GM19240 (cell line): ENCODE measurements around the gene TP53I11.

ENCODE experiments used
- DNase-seq: peaks from one replicate; pipeline ENCODE4 v3.0.0; 2011; ENCODE audit warnings: low spot score; ENCODE audit not compliant: insufficient read length

The TP53I11 gene, protein sequence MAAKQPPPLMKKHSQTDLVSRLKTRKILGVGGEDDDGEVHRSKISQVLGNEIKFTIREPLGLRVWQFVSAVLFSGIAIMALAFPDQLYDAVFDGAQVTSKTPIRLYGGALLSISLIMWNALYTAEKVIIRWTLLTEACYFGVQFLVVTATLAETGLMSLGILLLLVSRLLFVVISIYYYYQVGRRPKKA

DNA sequence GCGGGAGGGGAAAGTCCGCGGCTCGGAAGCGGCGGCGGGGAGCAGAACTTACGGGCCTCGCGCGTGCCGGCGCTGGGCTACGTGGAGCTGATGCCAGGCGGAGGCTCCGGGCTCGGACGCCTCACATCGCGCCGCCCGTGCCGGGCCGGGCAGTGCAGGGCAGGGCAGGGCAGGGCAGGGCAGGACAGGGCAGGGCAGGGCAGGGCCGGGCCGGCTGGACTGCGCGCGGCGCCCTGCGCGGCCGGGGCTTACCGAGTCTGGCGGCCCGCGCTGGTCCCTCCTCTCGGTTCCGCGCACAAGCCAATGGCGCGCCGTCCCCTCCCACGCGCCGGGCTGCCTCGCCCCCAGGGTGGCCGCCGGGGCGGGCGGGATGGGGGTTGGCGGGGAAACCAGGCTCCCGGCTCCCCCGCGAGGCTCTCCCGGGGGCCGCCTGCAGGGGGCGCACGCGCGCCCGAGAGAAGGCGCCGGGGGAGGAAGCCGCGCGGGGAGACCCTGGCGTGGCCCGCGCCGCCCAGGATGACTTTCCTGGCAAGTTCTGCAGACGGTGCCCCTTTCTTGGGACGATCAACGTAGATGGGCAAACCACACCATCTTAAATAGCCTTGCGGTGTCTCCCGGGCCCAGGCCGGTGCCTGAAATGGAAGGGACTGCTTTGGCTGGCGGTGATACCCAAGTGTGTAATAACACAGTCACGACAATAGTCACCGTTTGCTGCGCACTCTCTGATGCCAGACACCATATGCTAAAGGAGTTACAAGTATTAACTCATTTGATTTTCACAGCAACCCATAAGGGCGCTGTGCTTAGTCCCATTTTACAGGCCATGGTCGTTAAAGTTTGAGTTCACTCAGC lies at the start of gene TP53I11:
Gene TP53I11, minus strand, starts transcription at position 259 of the 852 bp plus-strand sequence. CDS start 12,548 bp downstream, outside the sequence.
- DNase-seq, result no peak

GRCh38 chr11:44999068-44999467 lies 48.4 kb upstream of the TP53I11 start:
- no peak for DNase-seq

- no peak for DNase-seq
Observed at GRCh38 chr11:44998051-44998450, 47.4 kb upstream of the TP53I11 start.

GRCh38 chr11:44997566-44997965 lies 46.9 kb upstream of the TP53I11 start:
- no peak for DNase-seq

DNA sequence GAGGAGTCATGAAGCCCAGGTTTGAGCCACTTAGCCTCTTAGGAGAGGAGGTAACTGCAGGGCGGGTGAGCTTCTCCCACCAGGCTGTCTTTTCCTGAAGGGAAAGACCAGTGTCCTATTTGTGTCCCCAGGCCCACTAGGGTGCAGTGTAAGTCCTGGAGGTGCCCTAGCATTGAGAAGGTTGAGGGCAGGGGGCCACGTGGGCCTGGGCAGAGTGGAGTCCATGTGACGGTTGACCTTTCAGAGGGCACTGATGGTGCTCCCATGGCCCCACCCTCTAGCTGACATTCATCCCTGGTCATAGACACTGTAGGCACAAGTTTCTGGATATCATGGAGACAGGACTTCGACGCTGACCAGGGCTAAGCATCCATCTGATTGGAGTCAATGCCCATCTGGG lies 44.1 kb upstream of the TP53I11 start:
- no peak for DNase-seq

- no peak for DNase-seq
Observed at GRCh38 chr11:44993971-44994704, 43.5 kb upstream of the TP53I11 start.

- DNase-seq, result no peak
Observed at GRCh38 chr11:44992774-44993173, 42.1 kb upstream of the TP53I11 start.

GRCh38 chr11:44992181-44992582 lies 41.5 kb upstream of the TP53I11 start:
- no peak for DNase-seq

- no peak for DNase-seq
Observed at GRCh38 chr11:44990665-44991064, 40.0 kb upstream of the TP53I11 start.

DNA sequence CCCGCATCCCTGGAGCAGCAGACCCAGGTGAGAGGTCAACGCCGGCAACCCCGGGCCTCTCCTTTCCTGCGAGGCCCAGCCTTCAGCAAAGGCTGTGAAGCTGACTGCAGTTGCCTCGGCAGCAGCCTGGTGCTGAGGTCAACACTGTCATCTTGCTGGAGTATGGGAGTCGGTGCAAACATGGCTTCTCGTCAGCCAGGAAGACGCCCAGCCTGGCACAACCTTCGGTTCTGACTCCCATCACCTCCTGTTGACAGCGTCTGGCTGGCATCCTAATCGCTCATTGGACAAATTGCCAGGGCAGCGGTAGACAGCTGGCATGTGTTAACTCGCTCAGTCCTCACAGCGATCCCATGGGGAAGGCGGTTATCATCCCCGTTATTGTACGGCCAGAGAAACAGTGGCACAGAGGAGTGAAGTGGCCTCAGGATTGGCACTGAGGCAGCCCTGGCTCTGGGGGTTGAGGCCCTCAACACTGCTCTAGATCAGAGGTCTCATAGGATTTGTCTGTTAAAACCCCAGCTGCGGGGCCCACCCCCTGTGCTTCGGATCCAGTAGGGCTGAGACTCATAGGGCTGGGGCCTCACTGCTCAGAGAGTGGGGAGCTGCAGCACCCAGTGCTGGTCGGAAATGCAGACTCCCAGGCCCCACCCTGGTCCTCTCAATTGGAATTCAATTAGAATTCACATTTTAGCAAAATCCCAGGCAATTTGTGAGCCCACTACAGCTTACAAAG lies 39.3 kb upstream of the TP53I11 start:
- no peak for DNase-seq

DNA sequence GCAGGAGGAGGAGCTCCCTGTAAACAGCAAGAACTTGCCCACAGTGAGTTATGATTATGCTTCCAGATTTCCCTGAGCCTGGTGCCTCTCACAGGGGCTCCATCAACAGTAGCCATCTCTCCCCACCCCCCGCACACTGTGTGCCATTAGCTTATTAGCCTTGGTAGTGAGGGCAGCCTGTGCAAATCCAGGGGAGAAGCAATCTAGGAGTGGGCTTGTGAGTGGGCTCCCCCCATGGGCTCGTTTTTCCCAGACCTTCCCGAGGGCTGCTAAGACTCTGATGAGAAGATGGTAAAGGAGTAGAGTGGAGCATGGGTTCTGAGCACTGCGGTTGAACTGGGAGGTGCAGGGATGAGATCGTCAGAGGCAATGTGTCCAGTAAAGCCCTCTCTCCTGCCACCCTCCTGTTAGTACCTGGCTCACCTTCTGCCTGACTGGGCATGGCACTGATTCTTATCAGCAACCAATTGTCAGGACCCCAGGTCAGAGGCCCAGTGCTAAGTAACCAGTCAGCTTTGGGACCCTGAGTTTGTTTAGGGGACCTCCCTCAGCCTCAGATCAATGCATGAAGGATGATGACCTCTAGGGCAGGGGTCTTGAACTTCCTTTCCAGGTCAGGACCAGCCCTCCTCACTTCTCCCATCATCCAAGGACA lies 38.4 kb upstream of the TP53I11 start:
- no peak for DNase-seq

- no peak for DNase-seq
Observed at GRCh38 chr11:44988111-44988510, 37.4 kb upstream of the TP53I11 start.

GRCh38 chr11:44987506-44987905 lies 36.8 kb upstream of the TP53I11 start:
- DNase-seq, result no peak

DNA sequence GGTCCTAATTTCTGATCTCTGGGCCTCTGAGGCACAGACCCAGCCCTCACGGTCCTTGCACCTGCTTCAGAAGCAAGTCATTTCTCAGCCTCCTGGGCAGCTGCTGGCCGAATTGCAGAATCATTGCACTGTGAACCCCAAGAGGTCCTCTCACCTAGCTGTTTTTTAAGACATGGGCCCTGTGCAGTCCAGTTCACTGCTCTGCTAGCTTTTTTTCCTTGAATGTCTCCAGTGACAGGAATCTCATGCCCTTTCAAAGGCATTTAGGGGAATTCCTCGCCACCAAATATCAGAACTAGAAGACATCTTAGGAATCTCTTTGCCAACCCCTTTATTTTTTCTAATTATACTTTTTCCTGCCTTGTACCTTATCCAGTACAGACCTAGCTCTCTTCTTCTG lies 35.6 kb upstream of the TP53I11 start:
- no peak for DNase-seq

- no peak for DNase-seq
Observed at GRCh38 chr11:44985721-44986120, 35.0 kb upstream of the TP53I11 start.

- DNase-seq, result no peak
Observed at GRCh38 chr11:44983786-44984185, 33.1 kb upstream of the TP53I11 start.

- DNase-seq, result no peak
Observed at GRCh38 chr11:44982496-44983062, 31.9 kb upstream of the TP53I11 start.

DNA sequence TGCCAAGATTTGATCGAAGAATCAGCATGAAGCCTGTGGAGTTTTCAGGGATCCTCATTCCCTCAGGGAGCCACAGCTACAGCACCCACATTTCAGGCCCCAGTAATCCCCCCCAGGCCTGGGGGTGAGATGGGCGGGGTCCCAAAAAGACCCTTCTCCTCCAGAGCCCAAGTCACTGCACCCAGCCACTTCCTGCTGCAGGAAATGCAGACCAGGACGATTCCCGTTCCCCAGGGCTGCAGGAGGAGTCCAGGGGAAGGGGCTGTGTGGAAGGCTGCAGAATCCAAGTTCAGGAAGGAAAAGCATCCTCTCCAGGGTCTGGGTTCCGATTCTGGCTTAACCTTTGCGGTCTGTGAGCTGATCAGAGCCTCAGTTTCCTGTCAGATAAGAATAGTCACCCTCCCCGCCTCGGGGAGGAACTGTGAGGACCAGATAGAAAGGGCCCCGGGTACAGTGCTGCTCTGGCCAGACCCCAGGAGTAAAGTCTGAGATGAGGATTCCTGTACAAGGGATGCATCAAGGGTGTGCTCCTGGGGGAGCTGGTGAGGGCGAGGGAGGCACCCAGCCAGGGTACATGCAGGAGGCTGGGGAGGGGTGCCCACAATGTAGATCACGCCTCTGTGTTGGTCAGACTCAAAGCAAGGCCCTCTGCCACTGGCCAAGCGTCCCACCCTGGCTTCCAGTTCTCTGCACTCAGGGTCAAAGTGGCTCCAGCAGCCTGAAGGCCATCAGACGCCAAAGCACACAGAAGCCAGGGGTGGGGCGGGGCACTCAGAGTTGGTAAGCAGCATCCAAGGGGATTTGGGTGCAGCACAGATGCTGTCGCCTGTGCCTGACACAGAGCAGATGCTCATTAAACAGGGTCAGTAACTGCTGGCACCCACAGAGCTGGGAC lies 30.1 kb upstream of the TP53I11 start:
- DNase-seq, result no peak

DNA sequence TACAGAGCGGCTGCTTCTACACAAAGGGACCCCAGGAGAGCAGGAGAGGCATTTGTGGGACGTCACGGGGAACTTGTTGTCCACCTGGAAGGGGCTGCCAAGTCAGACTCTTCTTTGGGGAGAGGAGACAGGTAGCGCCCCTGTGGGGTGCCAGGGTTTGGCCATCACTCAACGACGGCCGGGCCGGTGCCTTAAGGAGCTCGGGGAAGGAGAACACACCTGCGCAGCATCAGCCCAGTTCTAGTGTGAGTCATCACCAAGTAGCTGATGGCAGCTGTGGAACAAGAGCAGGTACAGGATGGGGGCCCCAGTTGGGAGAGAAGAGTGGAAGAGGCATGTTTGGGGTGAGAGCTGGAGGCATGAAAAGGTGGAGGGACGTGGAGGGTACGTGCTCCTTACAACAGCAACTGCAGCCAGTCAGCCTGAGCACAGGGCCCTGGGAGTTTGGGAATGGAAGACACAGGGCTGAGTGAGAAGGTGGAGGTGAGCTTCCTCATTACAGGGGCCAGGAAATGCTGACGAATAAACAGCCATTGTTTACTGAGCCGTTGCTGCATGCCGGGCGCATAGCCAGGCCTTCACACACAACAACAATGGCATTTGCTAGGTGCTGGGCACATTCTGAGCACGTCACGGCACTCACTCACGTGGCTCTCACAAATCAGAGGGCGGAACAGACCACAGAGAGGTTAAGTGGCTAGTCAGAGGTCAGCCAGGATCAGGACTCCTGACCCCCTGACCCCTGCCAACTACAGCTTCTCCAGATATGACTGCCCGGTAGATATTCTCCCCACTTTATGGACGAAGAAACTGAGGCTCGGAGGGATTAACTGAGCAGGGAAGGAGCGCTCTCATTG lies 29.1 kb upstream of the TP53I11 start:
- DNase-seq, result no peak
